Astrocyte (in vitro differentiated cells and primary cell): ENCODE measurements around the gene ATXN7L1. TPM values are rescaled to one million over a fixed set of nuclear protein-coding genes. Genes with fewer than 3 reads are reported as not detected.

Experiments used
- DNase-seq: peaks from one replicate; pipeline ENCODE4 v3.0.0-alpha.2; 2010; ENCODE audit warnings: low read depth
- FAIRE-seq: peaks from 2 replicates; lab custom pipeline; 2011; peaks lifted over from hg19 to GRCh38; lab: Jason Lieb, UNC
- H2AFZ ChIP-seq: 2 replicates; pipeline ENCODE4 v1.6.0; 2012; ENCODE audit warnings: low read depth, low read length, inconsistent platforms
- H3K27ac ChIP-seq: 2 replicates; pipeline ENCODE4 v1.5.1; 2011; ENCODE audit warnings: low read depth, low read length, inconsistent platforms
- H3K27me3 ChIP-seq: 2 replicates; pipeline ENCODE4 v1.6.0; 2011; ENCODE audit warnings: low read length, inconsistent platforms; ENCODE audit not compliant: insufficient read depth
- H3K36me3 ChIP-seq: 2 replicates; pipeline ENCODE4 v1.5.1; 2011; ENCODE audit warnings: low read length, inconsistent platforms; ENCODE audit not compliant: insufficient read depth
- H3K4me1 ChIP-seq: 2 replicates; pipeline ENCODE4 v1.5.1; 2011; ENCODE audit warnings: low read length, inconsistent platforms; ENCODE audit not compliant: insufficient read depth
- H3K4me2 ChIP-seq: 2 replicates; pipeline ENCODE4 v1.6.0; 2012; ENCODE audit warnings: low read length, inconsistent platforms
- H3K4me3 ChIP-seq: 2 replicates; pipeline ENCODE4 v1.5.1; 2011; ENCODE audit warnings: low read depth, mild to moderate bottlenecking, low read length, inconsistent platforms; ENCODE audit not compliant: insufficient read depth
- H3K79me2 ChIP-seq: 2 replicates; pipeline ENCODE4 v1.6.0; 2012; ENCODE audit warnings: mild to moderate bottlenecking, low read length, inconsistent platforms; ENCODE audit not compliant: insufficient read depth
- H3K9ac ChIP-seq: 2 replicates; pipeline ENCODE4 v1.6.0; 2012; ENCODE audit warnings: mild to moderate bottlenecking, low read length, inconsistent platforms
- H3K9me3 ChIP-seq: 2 replicates; pipeline ENCODE4 v1.5.1; 2012; ENCODE audit warnings: low read depth, mild to moderate bottlenecking, low read length, inconsistent platforms; ENCODE audit not compliant: insufficient read depth
- H4K20me1 ChIP-seq: 2 replicates; pipeline ENCODE4 v1.6.0; 2012; ENCODE audit warnings: low read length, inconsistent platforms; ENCODE audit not compliant: insufficient read depth
- H3K27ac Mint-ChIP-seq: one replicate; pipeline ENCODE4 v1.8.0; 2021; ENCODE audit warnings: mild to moderate bottlenecking, mixed read lengths; ENCODE audit not compliant: unreplicated experiment
- H3K27me3 Mint-ChIP-seq: one replicate; pipeline ENCODE4 v1.8.0; 2021; ENCODE audit warnings: low read depth, mixed read lengths; ENCODE audit not compliant: unreplicated experiment
- H3K36me3 Mint-ChIP-seq: one replicate; pipeline ENCODE4 v1.8.0; 2021; ENCODE audit warnings: low read depth, mixed read lengths; ENCODE audit not compliant: unreplicated experiment
- H3K4me1 Mint-ChIP-seq: one replicate; pipeline ENCODE4 v1.8.0; 2021; ENCODE audit warnings: low read depth, mixed read lengths; ENCODE audit not compliant: unreplicated experiment
- H3K4me3 Mint-ChIP-seq: one replicate; pipeline ENCODE4 v1.8.0; 2021; ENCODE audit warnings: mild to moderate bottlenecking, moderate library complexity, mixed read lengths; ENCODE audit not compliant: unreplicated experiment
- H3K9me3 Mint-ChIP-seq: one replicate; pipeline ENCODE4 v1.8.0; 2021; ENCODE audit warnings: mild to moderate bottlenecking, mixed read lengths; ENCODE audit not compliant: unreplicated experiment
- EZH2 ChIP-seq: IDR thresholded peaks from 2 replicates; pipeline ENCODE4 v1.6.1; 2012; ENCODE audit warnings: mild to moderate bottlenecking, low read length, inconsistent platforms; ENCODE audit not compliant: insufficient read depth
- total RNA-seq: library from RNA; stranded (reverse); gene quantifications from 2 replicates; pipeline ENCODE4 v1.2.1, GENCODE V29; 2021
- TF ChIP-seq, protein P1 (sequence below): IDR thresholded peaks from 2 replicates; pipeline ENCODE4 v1.5.1; 2011; ENCODE audit warnings: low read depth, mild to moderate bottlenecking, inconsistent platforms, low read length, moderate library complexity; ENCODE audit not compliant: insufficient read depth

The ATXN7L1 gene
- total RNA-seq, 1 donor from 2014 or later = 7.6 TPM

DNA sequence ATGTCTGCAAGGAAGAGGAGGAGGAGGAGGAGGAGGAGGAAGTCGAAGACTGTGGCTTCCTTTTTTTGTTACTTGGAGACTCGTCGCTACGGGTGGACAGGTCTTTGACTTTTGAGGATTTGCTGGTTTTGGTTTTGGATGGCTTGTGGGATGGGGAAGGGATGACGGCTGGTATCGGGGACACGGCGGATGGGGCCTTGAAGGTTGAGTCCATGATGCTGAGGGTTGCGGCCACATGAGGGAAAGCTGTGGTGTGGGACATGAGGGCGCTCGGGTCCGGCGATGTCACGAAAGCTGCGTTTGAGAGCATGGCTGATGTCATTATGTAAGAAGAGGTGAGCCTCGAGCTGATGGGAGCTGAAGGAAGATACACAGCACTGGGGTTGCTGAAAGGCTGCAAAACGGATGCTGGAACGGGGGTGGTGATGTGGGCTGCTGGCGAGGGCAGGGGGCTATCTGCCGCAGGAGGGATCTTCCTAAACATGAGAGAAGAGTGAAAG lies 262.0 kb downstream of the ATXN7L1 start:
- no peaks in the 10 kb centered on the region for H3K4me1 Mint-ChIP-seq
- no peak overlapping the region for H3K4me2 ChIP-seq
- H3K27ac ChIP-seq = no peak overlapping the region
- no peak overlapping the region for H3K4me3 ChIP-seq
- no peak for TF ChIP-seq EZH2
- TF ChIP-seq, protein P1, sequence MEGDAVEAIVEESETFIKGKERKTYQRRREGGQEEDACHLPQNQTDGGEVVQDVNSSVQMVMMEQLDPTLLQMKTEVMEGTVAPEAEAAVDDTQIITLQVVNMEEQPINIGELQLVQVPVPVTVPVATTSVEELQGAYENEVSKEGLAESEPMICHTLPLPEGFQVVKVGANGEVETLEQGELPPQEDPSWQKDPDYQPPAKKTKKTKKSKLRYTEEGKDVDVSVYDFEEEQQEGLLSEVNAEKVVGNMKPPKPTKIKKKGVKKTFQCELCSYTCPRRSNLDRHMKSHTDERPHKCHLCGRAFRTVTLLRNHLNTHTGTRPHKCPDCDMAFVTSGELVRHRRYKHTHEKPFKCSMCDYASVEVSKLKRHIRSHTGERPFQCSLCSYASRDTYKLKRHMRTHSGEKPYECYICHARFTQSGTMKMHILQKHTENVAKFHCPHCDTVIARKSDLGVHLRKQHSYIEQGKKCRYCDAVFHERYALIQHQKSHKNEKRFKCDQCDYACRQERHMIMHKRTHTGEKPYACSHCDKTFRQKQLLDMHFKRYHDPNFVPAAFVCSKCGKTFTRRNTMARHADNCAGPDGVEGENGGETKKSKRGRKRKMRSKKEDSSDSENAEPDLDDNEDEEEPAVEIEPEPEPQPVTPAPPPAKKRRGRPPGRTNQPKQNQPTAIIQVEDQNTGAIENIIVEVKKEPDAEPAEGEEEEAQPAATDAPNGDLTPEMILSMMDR = no peak
- no peaks in the 10 kb centered on the region for H3K27me3 ChIP-seq
- H2AFZ ChIP-seq = no peak overlapping the region
- H3K9me3 Mint-ChIP-seq = peaks cover 2% of the 10 kb centered on the region
- no peaks in the 10 kb centered on the region for H3K79me2 ChIP-seq
- H3K4me1 ChIP-seq = peaks cover 8% of the 10 kb centered on the region
- H4K20me1 ChIP-seq = no peaks in the 10 kb centered on the region
- H3K9ac ChIP-seq = no peak overlapping the region
- H3K27ac Mint-ChIP-seq = no peak overlapping the region
- no peaks in the 10 kb centered on the region for H3K36me3 ChIP-seq
- DNase-seq (no peak), FAIRE-seq (no peak)
- H3K4me3 Mint-ChIP-seq = no peak overlapping the region
- no peaks in the 10 kb centered on the region for H3K9me3 ChIP-seq
- H3K36me3 Mint-ChIP-seq = peaks cover 3% of the 10 kb centered on the region
- peaks cover 3% of the 10 kb centered on the region for H3K27me3 Mint-ChIP-seq

DNA sequence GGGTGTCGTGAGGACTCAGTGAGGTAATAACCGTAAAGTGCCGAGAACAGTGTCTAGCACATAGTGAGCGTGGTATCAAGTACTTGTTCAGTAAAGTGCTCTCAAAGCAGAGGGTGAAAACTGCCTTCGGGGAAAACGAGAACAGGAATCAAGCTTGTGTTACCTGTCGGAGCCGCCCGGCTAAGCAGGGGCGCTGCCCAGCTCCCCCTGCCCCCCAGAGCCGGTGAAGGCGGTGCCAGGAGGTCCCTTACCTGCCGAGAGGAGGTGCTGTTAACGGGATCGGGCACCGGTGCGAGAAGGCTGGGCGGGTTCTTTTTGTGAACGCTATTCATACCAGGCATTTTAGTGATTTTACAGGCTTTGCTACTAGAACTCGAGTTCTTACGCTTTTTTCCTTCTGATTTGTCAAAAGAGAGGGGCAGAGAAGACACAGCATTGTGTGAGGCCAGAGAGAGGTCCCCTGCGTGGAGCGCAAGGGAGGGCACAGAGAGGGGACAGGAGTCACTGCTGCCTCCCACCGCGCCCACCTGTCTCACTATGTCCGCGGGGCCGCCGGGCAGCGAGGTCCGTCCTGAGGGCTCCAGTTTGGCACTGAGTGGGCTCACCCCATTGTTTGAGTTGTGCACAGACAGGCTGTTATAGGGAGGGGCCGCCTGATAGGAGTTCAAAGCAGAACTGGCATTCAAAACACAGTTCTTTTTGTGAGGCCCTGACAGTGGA lies 262.6 kb downstream of the ATXN7L1 start:
- TF ChIP-seq, protein P1 = no peak
- TF ChIP-seq EZH2 = no peak
- Histone ChIP-seq H3K27me3 (no peaks in the 10 kb centered on the region), H2AFZ (no peak overlapping the region), H3K9ac (no peak overlapping the region), H3K4me2 (no peak overlapping the region), H3K27ac (no peak overlapping the region), H3K4me3 (no peak overlapping the region), H3K79me2 (no peaks in the 10 kb centered on the region), H4K20me1 (no peaks in the 10 kb centered on the region), H3K4me1 (peaks cover 8% of the 10 kb centered on the region), H3K36me3 (no peaks in the 10 kb centered on the region), H3K9me3 (no peaks in the 10 kb centered on the region)
- H3K4me1 Mint-ChIP-seq = no peaks in the 10 kb centered on the region
- no peak overlapping the region for H3K4me3 Mint-ChIP-seq
- DNase-seq (no peak), FAIRE-seq (no peak)
- peaks cover 2% of the 10 kb centered on the region for H3K9me3 Mint-ChIP-seq
- H3K27me3 Mint-ChIP-seq = peaks cover 3% of the 10 kb centered on the region
- H3K27ac Mint-ChIP-seq = no peak overlapping the region
- peaks cover 3% of the 10 kb centered on the region for H3K36me3 Mint-ChIP-seq

DNA sequence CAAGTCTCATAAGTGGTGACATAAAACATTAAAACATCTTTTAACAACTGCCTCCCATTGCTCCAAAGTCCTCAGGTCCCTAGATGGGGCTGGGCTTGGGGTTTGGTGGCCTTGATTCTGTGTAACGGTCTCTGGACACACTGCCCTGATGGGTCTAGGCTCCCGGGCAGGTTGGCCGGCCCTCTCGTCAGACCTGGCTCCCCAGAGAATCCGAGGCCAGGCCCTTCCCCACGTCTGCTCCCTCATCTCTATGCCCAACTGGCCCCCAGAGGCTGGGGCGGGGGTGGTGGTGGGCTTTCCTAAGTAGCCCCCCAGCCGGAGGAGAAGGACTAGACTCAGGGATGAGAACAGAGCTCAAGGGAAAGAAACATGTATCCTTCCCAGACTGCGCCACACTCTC lies 263.6 kb downstream of the ATXN7L1 start:
- Mint-ChIP-seq H3K4me1 (no peaks in the 10 kb centered on the region), H3K36me3 (peaks cover 4% of the 10 kb centered on the region), H3K4me3 (no peak overlapping the region), H3K27me3 (peaks cover 3% of the 10 kb centered on the region), H3K27ac (no peak overlapping the region), H3K9me3 (peaks cover 2% of the 10 kb centered on the region)
- Histone ChIP-seq H3K4me3 (no peak overlapping the region), H3K27ac (no peak overlapping the region), H3K27me3 (no peaks in the 10 kb centered on the region), H3K9me3 (no peaks in the 10 kb centered on the region), H3K4me2 (no peak overlapping the region), H3K79me2 (no peaks in the 10 kb centered on the region), H2AFZ (no peak overlapping the region), H4K20me1 (no peaks in the 10 kb centered on the region), H3K36me3 (no peaks in the 10 kb centered on the region), H3K4me1 (peaks cover 8% of the 10 kb centered on the region), H3K9ac (no peak overlapping the region)
- DNase-seq = no peak
- TF ChIP-seq EZH2 = no peak
- TF ChIP-seq, protein P1 = no peak
- FAIRE-seq = no peak
